Thyroid gland (tissue), 4 donors: Measurements from ENCODE around the gene KRTAP3-2.

Experiments
- CTCF ChIP-seq, 6 experiments: fragments of 200-600 bp in 3 of 6; fragments of 450-650 bp in 3 of 6; sonication (generic) in 3 of 6; IDR thresholded peaks; one replicate each; pipeline ENCODE4 v1.5.1; 2016 to 2019; ENCODE audit warnings: antibody characterized with exemption in 6 of 6, mild to moderate bottlenecking in 2 of 6, inconsistent platforms in 1 of 6, moderate library complexity in 1 of 6
- POLR2A ChIP-seq, 2 donors: fragments of 450-650 bp; IDR thresholded peaks; one replicate each; pipeline ENCODE4 v1.6.1; 2017; ENCODE audit warnings: antibody characterized with exemption in 2 of 2, mild to moderate bottlenecking in 2 of 2, moderate library complexity in 1 of 2

GRCh38 chr17:40984226-40984625 lies 15.5 kb downstream of the KRTAP3-2 start, which contains the start of gene KRT40:
- TF ChIP-seq POLR2A (IDR thresholded peaks at IDR 0.05) (no peak), CTCF (IDR thresholded peaks at IDR 0.05) (no peak)
